ENCODE data around the gene PCNA. TPM values are rescaled to one million over a fixed set of nuclear protein-coding genes. Genes with fewer than 3 reads are reported as not detected.

Gene PCNA
- total RNA-seq, 1 experiment from 2014 or later: 273 TPM

DNA sequence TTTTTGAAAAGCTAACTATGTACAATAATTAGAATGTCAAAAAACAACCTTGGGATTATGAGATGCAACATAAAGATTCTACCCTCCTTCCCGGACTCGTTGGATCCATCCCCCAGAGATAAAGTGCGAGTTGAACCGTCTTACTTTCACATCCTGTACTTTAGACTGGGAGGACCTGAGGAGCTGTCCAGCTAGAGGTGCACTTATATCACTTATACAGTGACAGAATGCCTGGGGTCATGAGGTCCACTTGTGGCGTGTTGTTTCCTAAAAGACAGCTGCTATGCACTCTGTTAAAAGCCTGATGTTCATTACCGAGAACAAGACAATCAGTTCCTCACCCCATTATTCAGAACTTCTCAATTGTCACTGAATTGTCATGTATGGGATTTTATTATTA lies 9.1 kb upstream of the PCNA start:
- Histone ChIP-seq H3K9me2 (ENCODE audit: insufficient read depth) (no peaks in the 10 kb centered on the region), H4K20me1 (ENCODE audit: insufficient read depth) (no peaks in the 10 kb centered on the region), H3K9ac (ENCODE audit: low read length) (no peak overlapping the region), H3K4me2 (ENCODE audit: low read length) (no peak overlapping the region), H3K4me3 (replicated peaks in 1 of 2; ENCODE audit: low read depth in 1 of 2, low read length in 2 of 2) (no peak overlapping the region), H3K4me1 (ENCODE audit: control insufficient read depth in 1 of 2, insufficient read depth in 2 of 2, low read length in 2 of 2) (peaks cover 7 to 15% of the 10 kb centered on the region in 2 experiments; a peak in 3 of 4 replicates), H3K79me2 (ENCODE audit: insufficient read depth, low read length) (peaks cover 46% of the 10 kb centered on the region), H2AFZ (ENCODE audit: low read depth, low read length, poor library complexity, severe bottlenecking) (no peak overlapping the region), H3K27ac (ENCODE audit: low read depth, low read length) (no peak overlapping the region), H3K36me3 (ENCODE audit: control insufficient read depth in 1 of 2, insufficient read depth in 2 of 2, low read length in 2 of 2) (no peaks in the 10 kb centered on the region), H3K27me3 (ENCODE audit: insufficient read depth, low read length) (no peaks in the 10 kb centered on the region), H3K9me3 (ENCODE audit: control insufficient read depth in 1 of 2, insufficient read depth in 1 of 2, low read depth in 1 of 2, low read length in 2 of 2) (no peaks in the 10 kb centered on the region)
- DNase-seq (ENCODE audit: low read depth, low spot score) (no peak), ATAC-seq (no peak)
- POLR2A ChIA-PET: no interaction called here
- intact Hi-C loops (cut with micrococcal nuclease): no loop called here
- BruUV-seq (replicated peaks): no TSS peak
- TF ChIP-seq EZH2 (IDR thresholded peaks at IDR 0.05): no peak
- TF ChIP-seq CBX3 (IDR thresholded peaks at IDR 0.05; ENCODE audit: low read depth): no peak
- CTCF ChIA-PET: interaction anchor here (1.9 kb wide), 1 partner anchor 63 kb away, joined by 6 read pairs; no protein-coding TSS in a partner anchor
- RAD21 ChIA-PET (ENCODE audit: low non-redundant PET in 1 of 2, low total read pairs in 2 of 2, uncharacterized antibody in 2 of 2, unreplicated experiment in 2 of 2): no interaction called here

DNA sequence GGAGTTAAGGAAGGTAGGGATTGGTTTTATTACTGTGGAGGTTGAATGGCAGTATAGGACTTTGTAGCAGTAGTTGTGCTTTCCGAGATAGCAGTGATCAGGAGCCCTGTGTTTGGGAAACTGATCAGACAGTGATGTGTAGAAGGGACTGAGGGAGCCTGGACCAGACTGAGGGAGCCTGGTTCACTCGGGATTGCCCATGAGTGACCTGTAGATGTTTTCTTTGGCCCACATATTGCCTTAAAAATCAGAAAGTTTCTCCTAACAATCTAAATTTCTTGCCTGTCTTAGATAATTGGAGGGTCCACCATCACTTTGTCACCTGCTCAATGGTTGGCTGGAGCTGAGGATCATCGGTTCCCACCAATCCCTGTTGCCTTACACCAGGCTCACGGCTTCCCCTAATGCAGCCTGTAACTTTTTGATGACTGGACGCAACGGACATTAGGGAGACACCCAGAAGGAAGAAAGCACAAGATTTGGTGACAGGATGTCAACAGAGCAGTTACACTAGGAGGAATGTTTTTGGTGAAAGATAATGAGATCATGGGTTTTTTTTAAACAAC lies 8.2 kb upstream of the PCNA start:
- Histone ChIP-seq H3K27ac (ENCODE audit: low read depth, low read length) (peak overlapping the region; percentile 81; the same call in 1 of the 2 replicates), H4K20me1 (ENCODE audit: insufficient read depth) (no peaks in the 10 kb centered on the region), H3K4me3 (replicated peaks in 1 of 2; ENCODE audit: low read depth in 1 of 2, low read length in 2 of 2) (peak overlapping the region; percentile 64 to 87), H2AFZ (ENCODE audit: low read depth, low read length, poor library complexity, severe bottlenecking) (no peak overlapping the region), H3K36me3 (ENCODE audit: control insufficient read depth in 1 of 2, insufficient read depth in 2 of 2, low read length in 2 of 2) (no peaks in the 10 kb centered on the region), H3K9me2 (ENCODE audit: insufficient read depth) (no peaks in the 10 kb centered on the region), H3K4me2 (ENCODE audit: low read length) (peak overlapping the region; percentile 74), H3K9ac (ENCODE audit: low read length) (peak overlapping the region; percentile 79), H3K9me3 (ENCODE audit: control insufficient read depth in 1 of 2, insufficient read depth in 1 of 2, low read depth in 1 of 2, low read length in 2 of 2) (no peaks in the 10 kb centered on the region), H3K4me1 (ENCODE audit: control insufficient read depth in 1 of 2, insufficient read depth in 2 of 2, low read length in 2 of 2) (peaks cover 7 to 15% of the 10 kb centered on the region in 2 experiments; a peak in 3 of 4 replicates), H3K79me2 (ENCODE audit: insufficient read depth, low read length) (peaks cover 37% of the 10 kb centered on the region), H3K27me3 (ENCODE audit: insufficient read depth, low read length) (no peaks in the 10 kb centered on the region)
- RAD21 ChIA-PET (ENCODE audit: low non-redundant PET in 1 of 2, low total read pairs in 2 of 2, uncharacterized antibody in 2 of 2, unreplicated experiment in 2 of 2): interaction anchor here in 1 of 2 experiments (2.4 kb wide), 1 partner anchor 64 kb away, joined by 21 read pairs; no protein-coding TSS in a partner anchor
- CTCF ChIA-PET: interaction anchor here (1.3 to 2.0 kb wide), 5 partner anchors 11 to 95 kb away, joined by 3 to 8 read pairs (median 6); no protein-coding TSS in a partner anchor
- POLR2A ChIA-PET: interaction anchor here (1.8 kb wide), 1 partner anchor 30 kb away, joined by 5 read pairs; no protein-coding TSS in a partner anchor
- intact Hi-C loops (cut with micrococcal nuclease): loop anchor here (1.0 kb wide), 1 partner anchor 64 kb away; no protein-coding TSS in a partner anchor
- ATAC-seq (no peak), DNase-seq (ENCODE audit: low read depth, low spot score) (no peak)
- TF ChIP-seq POLR2AphosphoS5 (IDR thresholded peaks at IDR 0.05; ENCODE audit: low read depth, low read length): no peak
- BruUV-seq (replicated peaks): TSS peak; percentile 75
